GM18951 (cell line): ENCODE data around the gene NAV3.

Experiments
- POLR2A ChIP-seq: IDR thresholded peaks from 4 replicates; pipeline ENCODE4 v1.6.1; 2011; ENCODE audit warnings: mild to moderate bottlenecking; ENCODE audit not compliant: insufficient read length, insufficient read depth; ENCODE audit errors: extremely low read depth
- in situ Hi-C: fragments of 300-500 bp; cut with MboI; formaldehyde crosslinking; loops from one replicate; pipeline ENCODE4 v1.12.0; 2022; ENCODE audit warnings: low sequenced_read_pairs, mixed read lengths, inconsistent platforms; ENCODE audit not compliant: unreplicated experiment

NAV3 gene

DNA sequence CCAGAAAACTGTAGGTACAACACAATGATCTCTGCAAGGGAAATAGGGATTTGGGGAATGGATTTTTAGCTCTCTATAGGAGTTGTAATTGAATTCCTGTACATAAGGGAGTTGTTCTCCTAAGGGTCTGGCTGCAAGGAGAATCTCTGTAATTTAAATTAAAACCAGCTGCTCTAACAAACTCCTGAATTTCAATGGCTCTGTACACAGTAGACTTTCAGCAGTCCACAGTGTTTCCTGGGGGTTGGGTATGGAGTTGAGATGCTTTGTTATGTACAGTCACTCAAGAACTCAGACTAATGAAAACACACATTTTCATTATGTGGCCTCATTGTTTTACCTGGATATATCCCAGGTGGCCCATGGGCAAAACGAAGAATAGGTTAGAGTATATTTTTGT is 93.2 kb downstream of the NAV3 start:
- TF ChIP-seq POLR2A = no peak
- in situ Hi-C loops = no loop called here

DNA sequence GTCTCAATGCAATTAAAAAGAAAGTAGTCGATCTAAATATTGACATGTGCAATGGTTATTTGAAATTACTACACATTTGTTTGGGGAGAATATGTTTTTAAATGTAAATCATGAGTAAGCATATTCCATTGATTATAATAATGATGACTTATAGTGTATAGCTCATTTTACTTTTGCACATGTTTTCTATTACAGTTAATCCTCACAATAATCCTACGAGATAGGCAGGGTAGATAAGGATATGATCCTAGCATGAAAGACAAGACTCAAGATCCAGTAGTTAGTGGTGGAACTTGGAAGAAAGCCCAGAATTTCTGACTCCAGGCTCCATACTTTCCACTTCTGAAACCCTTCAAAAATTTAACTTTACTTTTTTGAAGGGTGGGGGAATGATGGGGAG is 94.0 kb downstream of the NAV3 start:
- TF ChIP-seq POLR2A = no peak
- in situ Hi-C loops = loop anchor here (25.0 kb wide), 1 partner anchor 187 kb away; no protein-coding TSS in a partner anchor

DNA sequence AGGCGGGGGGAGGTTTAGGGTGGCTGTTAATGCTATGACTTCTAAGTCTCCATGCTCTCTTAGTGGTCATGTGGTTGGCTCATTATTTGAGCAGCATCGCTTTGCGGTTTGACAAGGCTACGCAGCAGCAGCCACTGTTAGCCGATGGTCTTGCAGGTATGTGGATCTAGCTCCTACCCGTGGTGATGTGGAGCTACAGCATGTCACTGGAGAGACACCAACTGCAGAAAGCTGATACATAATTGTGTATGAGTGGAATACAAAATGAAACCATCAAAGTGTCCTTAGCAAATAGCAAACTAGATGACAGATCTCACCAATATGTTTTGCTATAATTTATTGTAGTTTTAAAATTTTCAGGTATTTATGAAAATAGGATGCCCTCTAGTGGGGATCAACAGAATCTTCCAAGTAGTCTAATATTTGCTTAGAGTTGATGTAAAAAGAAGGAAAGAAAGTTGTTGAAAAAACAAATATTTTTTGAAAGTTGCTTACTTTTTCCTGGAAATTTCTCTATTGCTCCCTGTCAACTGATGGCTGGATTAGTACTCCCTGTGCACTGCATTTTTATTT is 94.9 kb downstream of the NAV3 start:
- TF ChIP-seq POLR2A = no peak
- in situ Hi-C loops = loop anchor here (25.0 kb wide), 1 partner anchor 188 kb away; no protein-coding TSS in a partner anchor

DNA sequence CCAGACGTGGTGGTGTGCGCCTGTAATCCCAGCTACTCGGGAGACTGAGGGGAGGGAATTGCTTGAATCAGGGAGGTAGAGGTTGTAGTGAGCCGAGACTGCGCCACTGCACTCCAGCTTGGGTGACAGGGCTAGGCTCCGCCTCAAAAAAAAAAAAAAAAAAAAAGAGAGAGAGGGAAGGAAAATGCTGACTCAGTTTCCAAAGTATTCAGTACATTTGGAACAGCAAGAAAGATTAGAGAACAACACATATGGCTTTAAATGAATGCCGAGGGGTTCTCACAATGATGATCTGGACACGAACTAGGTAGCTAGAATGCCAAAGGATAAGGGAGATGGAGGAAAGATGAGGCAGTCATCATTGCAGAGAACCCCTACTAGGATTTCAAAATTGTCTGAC is 97.4 kb downstream of the NAV3 start:
- no peak for TF ChIP-seq POLR2A
- in situ Hi-C loops = loop anchor here (25.0 kb wide), 1 partner anchor 191 kb away; no protein-coding TSS in a partner anchor

DNA sequence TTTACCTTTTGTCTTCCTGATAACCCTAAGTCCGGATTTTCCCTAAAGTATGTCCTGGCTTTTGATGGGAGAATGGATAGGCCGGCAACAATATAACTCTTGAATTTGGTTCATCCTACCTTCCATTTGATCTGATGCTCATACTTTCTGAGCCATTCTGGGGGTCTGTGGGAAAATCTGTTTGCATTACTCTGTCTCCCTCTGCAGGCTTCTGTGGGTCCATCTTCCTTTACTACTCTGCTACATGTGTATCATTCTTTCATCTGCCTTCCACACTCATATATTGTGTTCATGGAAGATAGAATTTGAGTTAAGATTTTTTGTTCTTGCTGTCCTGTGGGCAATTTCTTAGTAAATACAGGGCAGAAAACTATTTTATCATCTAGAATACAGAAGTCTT is 101.5 kb downstream of the NAV3 start:
- no peak for TF ChIP-seq POLR2A
- in situ Hi-C loops = loop anchor here (25.0 kb wide), 1 partner anchor 195 kb away; no protein-coding TSS in a partner anchor

DNA sequence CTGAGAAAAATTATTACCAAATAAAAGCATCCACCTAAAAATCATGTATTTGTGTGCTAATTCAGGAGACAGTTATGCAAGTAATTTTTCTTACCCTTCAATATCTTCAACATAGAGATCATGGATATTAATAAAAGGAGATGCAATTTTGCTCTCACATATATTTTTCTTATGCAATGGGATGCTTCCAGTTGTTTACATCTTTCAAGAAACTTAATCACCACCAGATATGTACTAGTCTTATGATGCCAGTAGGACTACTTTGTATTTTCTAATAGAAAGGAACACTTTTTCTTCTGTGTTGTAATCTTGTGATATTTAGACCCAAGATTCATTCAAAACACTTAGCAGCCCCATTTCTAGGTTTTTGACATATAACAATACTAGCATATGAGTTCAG is 107.6 kb downstream of the NAV3 start:
- in situ Hi-C loops = loop anchor here (25.0 kb wide), 1 partner anchor 201 kb away; no protein-coding TSS in a partner anchor
- TF ChIP-seq POLR2A = no peak

DNA sequence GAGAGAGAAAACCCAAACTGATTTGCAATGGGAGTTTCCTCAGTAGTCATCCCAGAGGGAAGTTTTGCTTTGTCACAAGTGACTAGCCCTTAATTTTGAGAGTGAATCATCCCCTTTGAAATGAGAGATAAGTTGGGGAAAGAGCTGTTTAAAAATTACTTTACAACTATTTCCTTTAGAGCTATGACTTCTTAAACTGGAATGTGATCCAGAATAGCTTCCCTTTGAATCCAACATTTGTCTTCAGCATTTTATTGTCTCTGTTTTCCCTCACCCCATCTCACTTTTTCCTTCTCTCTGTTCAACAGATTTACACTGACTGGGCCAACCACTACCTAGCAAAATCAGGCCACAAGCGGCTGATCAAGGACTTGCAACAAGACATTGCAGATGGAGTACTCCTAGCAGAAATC is 109.3 kb downstream of the NAV3 start:
- no peak for TF ChIP-seq POLR2A
- in situ Hi-C loops = loop anchor here (25.0 kb wide), 1 partner anchor 203 kb away; no protein-coding TSS in a partner anchor

DNA sequence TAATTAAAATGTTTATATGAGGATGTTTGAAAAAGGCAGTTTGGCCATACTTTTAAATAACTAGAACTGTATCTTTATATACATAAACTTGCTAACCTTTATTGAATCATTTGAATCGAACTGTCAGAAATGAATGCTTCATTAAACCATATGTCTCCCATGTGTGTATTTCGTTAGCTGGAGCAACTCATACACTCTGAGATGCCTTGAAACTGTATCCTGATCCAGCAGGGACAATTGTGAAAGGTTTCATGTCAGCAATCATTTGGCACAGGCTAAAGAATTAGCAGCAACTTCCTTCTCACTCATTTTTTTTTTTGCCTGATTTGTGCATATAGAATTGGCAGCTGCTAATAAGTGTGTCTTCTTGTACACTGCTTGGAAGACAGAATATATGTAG is 109.9 kb downstream of the NAV3 start:
- TF ChIP-seq POLR2A = no peak
- in situ Hi-C loops = loop anchor here (25.0 kb wide), 1 partner anchor 203 kb away; no protein-coding TSS in a partner anchor

DNA sequence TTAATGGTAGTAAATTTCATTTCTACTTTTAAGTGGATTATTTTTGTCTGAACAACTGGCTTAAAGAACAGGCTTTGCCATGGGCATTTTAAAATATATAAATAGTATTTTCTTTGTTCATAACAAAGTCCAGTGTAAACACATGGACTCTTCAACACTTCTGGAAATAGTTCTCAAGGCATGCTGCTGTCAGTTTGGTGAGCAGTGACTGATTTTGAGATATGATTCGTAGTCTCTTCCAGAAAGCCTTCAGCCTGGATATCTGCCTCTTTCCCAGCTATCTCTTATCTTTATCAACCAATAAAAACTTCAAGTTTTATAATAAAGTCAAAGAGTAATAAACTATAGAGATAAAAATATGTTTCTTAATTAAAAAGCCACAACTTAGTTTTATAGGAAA is 110.7 kb downstream of the NAV3 start:
- in situ Hi-C loops = loop anchor here (25.0 kb wide), 1 partner anchor 204 kb away; no protein-coding TSS in a partner anchor
- no peak for TF ChIP-seq POLR2A

DNA sequence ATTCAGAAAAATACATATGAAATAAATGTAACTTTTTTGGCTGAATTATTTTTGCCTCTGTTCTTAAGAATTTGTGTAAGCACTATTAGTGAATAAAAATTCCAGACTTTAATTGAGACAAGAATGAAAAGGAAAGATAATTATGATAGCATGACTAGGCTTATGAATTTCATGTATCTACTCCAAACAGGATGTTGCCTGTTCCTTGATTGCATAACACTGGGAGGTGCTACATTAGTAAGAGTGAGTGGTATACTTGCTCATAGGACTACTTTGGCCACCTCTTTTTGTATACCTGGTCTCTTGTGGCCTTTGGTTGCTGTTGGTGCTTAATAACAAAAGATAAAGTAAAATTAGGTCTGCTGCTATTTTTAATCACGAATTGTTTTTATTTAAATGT is 112.8 kb downstream of the NAV3 start:
- TF ChIP-seq POLR2A = no peak
- in situ Hi-C loops = loop anchor here (25.0 kb wide), 1 partner anchor 206 kb away; no protein-coding TSS in a partner anchor

DNA sequence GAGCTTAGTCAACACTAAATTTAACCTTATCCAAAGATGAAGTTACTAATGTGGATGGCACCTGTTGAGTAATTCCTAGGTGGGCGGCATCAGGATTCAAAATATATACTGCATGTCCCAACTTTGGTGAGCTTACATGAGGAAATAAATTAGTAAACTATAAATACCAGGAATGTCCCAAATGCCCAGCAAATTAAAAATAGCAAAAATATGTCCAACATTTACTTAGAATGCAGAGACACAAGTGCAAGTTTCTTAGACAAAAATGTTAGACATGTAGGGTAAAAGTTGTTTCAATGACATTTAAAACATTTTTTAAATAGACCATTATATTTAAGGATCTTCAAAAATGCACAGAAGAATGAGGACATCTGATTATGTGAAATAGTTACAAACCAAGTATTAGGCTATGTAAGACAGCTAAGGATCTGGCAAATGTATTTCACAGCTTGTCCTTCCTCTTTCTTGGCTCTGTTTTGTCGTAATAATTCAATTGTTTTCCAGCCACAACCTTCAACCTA is 115.9 kb downstream of the NAV3 start:
- TF ChIP-seq POLR2A = no peak
- in situ Hi-C loops = loop anchor here (25.0 kb wide), 1 partner anchor 209 kb away; no protein-coding TSS in a partner anchor

DNA sequence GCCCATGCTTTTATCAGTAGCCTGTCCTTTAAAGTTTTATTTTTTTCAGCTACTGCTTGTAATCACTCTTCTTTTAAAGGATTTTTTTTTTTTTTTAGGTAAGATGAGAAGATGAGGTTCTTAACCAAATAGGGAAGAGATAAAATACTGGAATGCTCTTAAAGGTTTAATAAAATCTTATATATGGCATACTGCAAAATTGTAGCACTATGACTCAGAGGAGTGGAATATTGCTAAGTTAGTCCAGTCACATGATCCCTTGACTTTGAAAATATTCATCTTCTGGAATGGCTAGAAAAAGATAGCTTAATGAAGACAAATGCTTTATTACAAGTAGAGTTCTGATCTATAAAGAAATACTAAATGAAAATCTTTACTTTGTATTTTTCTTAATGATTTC is 116.6 kb downstream of the NAV3 start:
- no peak for TF ChIP-seq POLR2A
- in situ Hi-C loops = loop anchor here (25.0 kb wide), 1 partner anchor 210 kb away; no protein-coding TSS in a partner anchor

DNA sequence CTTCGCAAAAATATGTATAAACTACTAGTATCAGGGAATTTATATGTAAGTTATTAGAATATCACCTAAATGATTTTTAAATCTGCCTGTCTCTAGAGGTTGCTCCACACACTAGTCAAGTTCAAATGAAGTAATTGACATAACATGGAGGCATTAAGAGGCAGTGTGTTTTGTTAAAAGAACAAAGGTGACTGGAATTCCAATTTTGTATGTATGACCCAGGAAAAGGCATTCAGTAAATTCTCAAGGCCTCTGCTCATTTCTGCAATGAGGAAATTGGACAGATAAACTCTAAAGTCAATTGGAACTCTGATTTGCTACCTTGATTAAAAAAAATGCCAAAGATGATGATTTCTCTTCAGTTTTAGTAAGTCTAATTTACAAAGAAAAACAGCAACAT is 117.1 kb downstream of the NAV3 start:
- in situ Hi-C loops = loop anchor here (25.0 kb wide), 1 partner anchor 210 kb away; no protein-coding TSS in a partner anchor
- no peak for TF ChIP-seq POLR2A

DNA sequence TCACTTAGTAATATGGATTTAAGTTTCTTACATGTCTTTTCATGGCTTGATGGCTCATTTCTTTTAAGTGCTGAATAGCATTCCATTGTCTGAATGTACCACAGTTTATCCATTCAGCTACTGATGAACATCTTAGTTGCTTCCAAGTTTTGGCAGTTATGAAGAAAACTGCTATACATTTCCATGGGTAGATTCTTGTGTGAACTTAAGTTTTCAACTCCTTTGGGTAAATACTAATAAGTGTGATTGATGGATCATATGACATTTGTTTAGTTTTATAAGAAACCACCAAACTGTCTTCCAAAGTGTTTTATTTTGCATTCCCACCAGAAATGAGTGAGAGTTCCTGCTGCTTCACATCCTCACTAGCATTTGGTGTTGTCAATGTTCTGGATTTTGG is 119.2 kb downstream of the NAV3 start:
- TF ChIP-seq POLR2A = no peak
- in situ Hi-C loops = loop anchor here (25.0 kb wide), 1 partner anchor 213 kb away; no protein-coding TSS in a partner anchor
